ENCODE data around the gene PRMT1.

DNA sequence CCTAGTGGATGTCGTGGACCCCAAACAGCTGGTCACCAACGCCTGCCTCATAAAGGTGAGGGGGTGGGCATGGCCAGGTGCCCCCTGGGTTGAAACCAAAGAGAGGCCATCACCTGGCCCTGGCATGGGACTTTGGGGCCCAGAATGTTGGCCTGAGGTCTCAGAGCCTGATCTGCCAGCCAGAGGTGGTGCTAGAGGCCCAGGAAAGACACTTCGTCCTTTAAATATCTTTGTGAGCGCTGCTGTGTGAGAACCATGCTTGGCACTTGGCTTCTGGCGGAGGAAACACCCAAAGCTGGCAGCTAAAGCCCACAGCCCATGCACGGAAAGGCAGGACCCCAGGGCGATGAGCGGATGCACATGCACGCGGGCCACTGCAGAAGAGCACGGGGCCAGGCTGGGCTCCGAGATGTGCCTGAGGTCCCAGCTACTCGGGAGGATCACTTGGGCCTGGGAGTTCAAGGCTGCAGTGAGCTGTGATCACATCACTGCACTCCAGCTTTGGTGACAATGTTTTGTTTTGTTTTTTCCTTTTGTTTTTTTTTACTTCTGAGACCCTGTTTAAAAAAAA, 8.0 kb downstream of the PRMT1 start:
- no peak for TF ChIP-seq POLR2AphosphoS5 (IDR thresholded peaks at IDR 0.05)
- TF ChIP-seq, protein P1, sequence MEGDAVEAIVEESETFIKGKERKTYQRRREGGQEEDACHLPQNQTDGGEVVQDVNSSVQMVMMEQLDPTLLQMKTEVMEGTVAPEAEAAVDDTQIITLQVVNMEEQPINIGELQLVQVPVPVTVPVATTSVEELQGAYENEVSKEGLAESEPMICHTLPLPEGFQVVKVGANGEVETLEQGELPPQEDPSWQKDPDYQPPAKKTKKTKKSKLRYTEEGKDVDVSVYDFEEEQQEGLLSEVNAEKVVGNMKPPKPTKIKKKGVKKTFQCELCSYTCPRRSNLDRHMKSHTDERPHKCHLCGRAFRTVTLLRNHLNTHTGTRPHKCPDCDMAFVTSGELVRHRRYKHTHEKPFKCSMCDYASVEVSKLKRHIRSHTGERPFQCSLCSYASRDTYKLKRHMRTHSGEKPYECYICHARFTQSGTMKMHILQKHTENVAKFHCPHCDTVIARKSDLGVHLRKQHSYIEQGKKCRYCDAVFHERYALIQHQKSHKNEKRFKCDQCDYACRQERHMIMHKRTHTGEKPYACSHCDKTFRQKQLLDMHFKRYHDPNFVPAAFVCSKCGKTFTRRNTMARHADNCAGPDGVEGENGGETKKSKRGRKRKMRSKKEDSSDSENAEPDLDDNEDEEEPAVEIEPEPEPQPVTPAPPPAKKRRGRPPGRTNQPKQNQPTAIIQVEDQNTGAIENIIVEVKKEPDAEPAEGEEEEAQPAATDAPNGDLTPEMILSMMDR (IDR thresholded peaks at IDR 0.05): no peak
- TF ChIP-seq POLR2A (IDR thresholded peaks at IDR 0.05): no peak
